ENCODE measurements around the gene LYRM2.

- TF ChIP-seq CTCF (conservative IDR thresholded peaks at IDR 0.05; ENCODE audit: low read depth, low read length) = no peak
- TF ChIP-seq EZH2 (IDR thresholded peaks at IDR 0.05; ENCODE audit: low read length, unreplicated experiment) = no peak
Measured at GRCh38 chr6:89564752-89565427, 73.7 kb downstream of the LYRM2 start.

Measured in PC-3 (cell line).